OCI-LY3 (cell line): ENCODE data around the gene DDIT4L.

Experiments used
- EZH2phosphoT487 ChIP-seq: fragments of 200-600 bp; shearing (Covaris generic); IDR thresholded peaks from 2 replicates; pipeline ENCODE4 v1.6.1; 2018; ENCODE audit warnings: antibody characterized with exemption, mixed run types, low read depth
- TF ChIP-seq, protein P1 (sequence below): fragments of 200-600, 300-600 bp; sonication (generic); IDR thresholded peaks from 2 replicates; pipeline ENCODE4 v1.5.1; 2014; ENCODE audit warnings: antibody characterized with exemption, low read length, low read depth

DNA sequence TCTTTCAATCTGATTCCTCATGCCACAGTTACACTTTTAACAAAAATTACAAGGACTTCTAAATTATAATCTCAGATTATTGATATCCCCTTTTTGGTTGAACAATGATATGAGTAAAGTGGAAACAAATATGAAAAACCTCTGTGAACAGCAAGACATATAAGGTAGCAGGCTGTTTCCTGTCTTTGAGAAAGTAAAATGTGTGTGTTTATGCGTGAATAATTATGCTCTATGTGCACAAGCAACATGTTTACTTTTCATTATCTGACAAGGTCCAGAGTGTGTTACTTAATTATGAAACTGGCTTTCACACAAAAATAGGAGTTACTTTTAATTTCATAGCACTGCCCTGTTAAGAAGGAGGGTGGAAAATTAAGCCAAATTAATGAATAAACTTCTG is 43.1 kb downstream of the DDIT4L start:
- TF ChIP-seq, protein P1, sequence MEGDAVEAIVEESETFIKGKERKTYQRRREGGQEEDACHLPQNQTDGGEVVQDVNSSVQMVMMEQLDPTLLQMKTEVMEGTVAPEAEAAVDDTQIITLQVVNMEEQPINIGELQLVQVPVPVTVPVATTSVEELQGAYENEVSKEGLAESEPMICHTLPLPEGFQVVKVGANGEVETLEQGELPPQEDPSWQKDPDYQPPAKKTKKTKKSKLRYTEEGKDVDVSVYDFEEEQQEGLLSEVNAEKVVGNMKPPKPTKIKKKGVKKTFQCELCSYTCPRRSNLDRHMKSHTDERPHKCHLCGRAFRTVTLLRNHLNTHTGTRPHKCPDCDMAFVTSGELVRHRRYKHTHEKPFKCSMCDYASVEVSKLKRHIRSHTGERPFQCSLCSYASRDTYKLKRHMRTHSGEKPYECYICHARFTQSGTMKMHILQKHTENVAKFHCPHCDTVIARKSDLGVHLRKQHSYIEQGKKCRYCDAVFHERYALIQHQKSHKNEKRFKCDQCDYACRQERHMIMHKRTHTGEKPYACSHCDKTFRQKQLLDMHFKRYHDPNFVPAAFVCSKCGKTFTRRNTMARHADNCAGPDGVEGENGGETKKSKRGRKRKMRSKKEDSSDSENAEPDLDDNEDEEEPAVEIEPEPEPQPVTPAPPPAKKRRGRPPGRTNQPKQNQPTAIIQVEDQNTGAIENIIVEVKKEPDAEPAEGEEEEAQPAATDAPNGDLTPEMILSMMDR: no peak
- TF ChIP-seq EZH2phosphoT487: no peak
